GM19397 (cell line): ENCODE data around the gene SECTM1.

Experiments used
- ATAC-seq: cut with Tn5 transposase; IDR thresholded peaks from one replicate; pipeline ENCODE4 v1.9.1; 2021; ENCODE audit warnings: mild to moderate bottlenecking, moderate library complexity; ENCODE audit not compliant: unreplicated experiment

SECTM1 gene

GRCh38 chr17:82329683-82330321 is 3.8 kb downstream of the SECTM1 start:
- no peak for ATAC-seq

- no peak for ATAC-seq
These were observed 4.5 kb downstream of the SECTM1 start for GRCh38 chr17:82328994-82329507.

- no peak for ATAC-seq
These were observed 5.2 kb downstream of the SECTM1 start for GRCh38 chr17:82328141-82328993.

- ATAC-seq: no peak
These were observed 5.8 kb downstream of the SECTM1 start for GRCh38 chr17:82327757-82328140.

- ATAC-seq: no peak
These were observed 6.3 kb downstream of the SECTM1 start for GRCh38 chr17:82327289-82327688.

- no peak for ATAC-seq
These were observed 8.0 kb downstream of the SECTM1 start for GRCh38 chr17:82325286-82326180.

- no peak for ATAC-seq
These were observed 8.8 kb downstream of the SECTM1 start for GRCh38 chr17:82324566-82325285.

- no peak for ATAC-seq
These were observed 9.9 kb downstream of the SECTM1 start for GRCh38 chr17:82323514-82324234.

- ATAC-seq: no peak
These were observed 10.8 kb downstream of the SECTM1 start for GRCh38 chr17:82322526-82323453.

GRCh38 chr17:82321947-82322466 is 11.6 kb downstream of the SECTM1 start:
- no peak for ATAC-seq

- ATAC-seq: no peak
These were observed 12.3 kb downstream of the SECTM1 start for GRCh38 chr17:82320956-82321927.

GRCh38 chr17:82320140-82320840 is 13.3 kb downstream of the SECTM1 start:
- ATAC-seq: no peak

GRCh38 chr17:82319619-82320062 is 13.9 kb downstream of the SECTM1 start:
- no peak for ATAC-seq

- ATAC-seq: no peak
These were observed 14.6 kb downstream of the SECTM1 start for GRCh38 chr17:82318772-82319606.

GRCh38 chr17:82318169-82318498 is 15.4 kb downstream of the SECTM1 start:
- no peak for ATAC-seq
